LHCN-M2 (cell line): Measurements from ENCODE around the gene DACT2. TPM values are rescaled to one million over a fixed set of nuclear protein-coding genes. Genes with fewer than 3 reads are reported as not detected.

ENCODE experiments used
- DNase-seq: peaks from one replicate; pipeline ENCODE4 v3.0.0-alpha.2; 2012; ENCODE audit warnings: low read depth
- total RNA-seq: library from RNA; depleted of rRNA; stranded (reverse); fragments of >200 nt; gene quantifications from 2 replicates; pipeline ENCODE4 v1.2.3, GENCODE V29; 2014; rRNA removed

DACT2 gene
- total RNA-seq, 1 experiment from 2014 or later: not detected

GRCh38 chr6:168265394-168265793 lies 54.2 kb downstream of the DACT2 start:
- no peak for DNase-seq

GRCh38 chr6:168264593-168265335 lies 54.8 kb downstream of the DACT2 start:
- no peak for DNase-seq

GRCh38 chr6:168263351-168263905 lies 56.1 kb downstream of the DACT2 start:
- no peak for DNase-seq

- DNase-seq: no peak
These were observed 58.3 kb downstream of the DACT2 start for GRCh38 chr6:168261234-168261633.

GRCh38 chr6:168260420-168260987 lies 59.1 kb downstream of the DACT2 start:
- no peak for DNase-seq

GRCh38 chr6:168258795-168259194 lies 60.8 kb downstream of the DACT2 start:
- no peak for DNase-seq

GRCh38 chr6:168256940-168257339 lies 62.6 kb downstream of the DACT2 start:
- no peak for DNase-seq

Other genes starting within 250 kb of the DACT2 start
- not detected in 2 replicates for gene FRMD1, start 240.6 kb downstream of the DACT2 start, total RNA-seq
- gene SMOC2, start 121.4 kb upstream of the DACT2 start, total RNA-seq: not detected in 2 replicates